GM12878 (cell line): ENCODE results near the gene POLN. TPM values are rescaled to one million over a fixed set of nuclear protein-coding genes. Genes with fewer than 3 reads are reported as not detected.

Source experiments
- ATAC-seq: fragments of 200-7000 bp; cut with Tn5 transposase; 3 replicates; pipeline ENCODE4 v1.9.1; 2020; ENCODE audit warnings: mild to moderate bottlenecking, moderate library complexity
- BruUV-seq: library from RNA; stranded (reverse); fragments of 400-500 nt; replicated peaks from 2 replicates; lab custom pipeline; 2021; lab: Mats Ljungman, UMichigan
- CTCF ChIA-PET: fragments of 300-600 bp; sonication (Branson Sonifier 250); formaldehyde crosslinking; extraction: SDS; loops from one replicate; lab custom pipeline; 2021; ENCODE audit warnings: inconsistent platforms; lab: Yijun Ruan, JAX
- POLR2A ChIA-PET: fragments of 350-600 bp; formaldehyde crosslinking; extraction: SDS; loops from one replicate; lab custom pipeline; 2021; ENCODE audit warnings: inconsistent platforms; lab: Charles Lee
- RAD21 ChIA-PET: fragments of 300-600 bp; sonication (Branson Sonifier 250); formaldehyde crosslinking; loops from one replicate; lab custom pipeline; 2023; ENCODE audit warnings: antibody characterized with exemption; ENCODE audit not compliant: unreplicated experiment; lab: Charles Lee
- SMC1A ChIA-PET: fragments of 300-600 bp; sonication (Branson Sonifier 250); formaldehyde crosslinking; loops from one replicate; lab custom pipeline; 2023; ENCODE audit not compliant: unreplicated experiment, uncharacterized antibody; lab: Charles Lee
- DNase-seq: peaks from one replicate; pipeline ENCODE4 v3.0.0-alpha.2; 2011; ENCODE audit warnings: low read depth, low spot score
- FAIRE-seq: peaks from 3 replicates; lab custom pipeline; 2011; peaks lifted over from hg19 to GRCh38; lab: Jason Lieb, UNC
- H2AFZ ChIP-seq: 2 replicates; pipeline ENCODE4 v1.6.0; 2011; ENCODE audit warnings: low read depth, low read length, control low read depth; ENCODE audit not compliant: control insufficient read depth
- H3K27ac ChIP-seq: 2 replicates; pipeline ENCODE4 v1.5.1; 2011; ENCODE audit warnings: control low read depth; ENCODE audit not compliant: control insufficient read depth, insufficient read depth
- H3K27me3 ChIP-seq, 2 experiments: replicated peaks in 1 of 2; 2 replicates each; pipeline versions ENCODE4 v1.6.0 to v1.6.1; 2011; ENCODE audit warnings: low read length in 1 of 2; ENCODE audit not compliant: control insufficient read depth in 2 of 2, insufficient read depth in 2 of 2
- H3K36me3 ChIP-seq, 2 experiments: 2 replicates each; pipeline ENCODE4 v1.5.1; 2011; ENCODE audit warnings: low read length in 1 of 2; ENCODE audit not compliant: control insufficient read depth in 2 of 2, insufficient read depth in 2 of 2
- H3K4me1 ChIP-seq: 2 replicates; pipeline ENCODE4 v1.6.1; 2011; ENCODE audit warnings: mild to moderate bottlenecking, low read length, moderate library complexity, mixed read lengths; ENCODE audit not compliant: control insufficient read depth, insufficient read depth
- H3K4me2 ChIP-seq: 2 replicates; pipeline ENCODE4 v1.6.0; 2011; ENCODE audit warnings: control low read depth; ENCODE audit not compliant: control insufficient read depth, insufficient read depth
- H3K4me3 ChIP-seq: fragments of 200-600 bp; sonication (generic); 2 replicates; pipeline ENCODE4 v1.5.1; 2016
- H3K79me2 ChIP-seq: 2 replicates; pipeline ENCODE4 v1.6.0; 2011; ENCODE audit warnings: low read length; ENCODE audit not compliant: control insufficient read depth, insufficient read depth
- H3K9ac ChIP-seq: 2 replicates; pipeline ENCODE4 v1.8.0; 2011; ENCODE audit warnings: low read length, control low read depth, mixed read lengths; ENCODE audit not compliant: control insufficient read depth, insufficient read depth
- H3K9me3 ChIP-seq: replicated peaks from 3 replicates; pipeline ENCODE4 v1.5.1; 2011; ENCODE audit warnings: mild to moderate bottlenecking, low read length; ENCODE audit not compliant: control insufficient read depth, insufficient read depth
- H4K20me1 ChIP-seq: 2 replicates; pipeline ENCODE4 v1.6.0; 2011; ENCODE audit not compliant: control insufficient read depth, insufficient read depth
- ATF7 ChIP-seq: fragments of 450-650 bp; IDR thresholded peaks from 2 replicates; pipeline ENCODE4 v1.6.1; 2016; ENCODE audit warnings: low read depth, mild to moderate bottlenecking
- BCL11A ChIP-seq: IDR thresholded peaks from 2 replicates; pipeline ENCODE4 v1.6.1; 2011; ENCODE audit warnings: low read depth, low read length
- DPF2 ChIP-seq: fragments of 450-650 bp; IDR thresholded peaks from 2 replicates; pipeline ENCODE4 v1.6.1; 2017; ENCODE audit warnings: mild to moderate bottlenecking
- ESRRA ChIP-seq: IDR thresholded peaks from 2 replicates; pipeline ENCODE4 v1.6.1; 2012; ENCODE audit warnings: mild to moderate bottlenecking, low read length, improper control_type of control experiment
- IKZF2 ChIP-seq, 2 experiments: fragments of 450-650 bp; IDR thresholded peaks; 2 replicates each; pipeline ENCODE4 v1.6.1; 2017; ENCODE audit warnings: mild to moderate bottlenecking in 2 of 2, moderate library complexity in 2 of 2
- IRF4 ChIP-seq: IDR thresholded peaks from 2 replicates; pipeline ENCODE4 v1.6.1; 2011; ENCODE audit warnings: low read depth, low read length
- JUNB ChIP-seq: IDR thresholded peaks from 2 replicates; pipeline ENCODE4 v1.6.1; 2016; ENCODE audit warnings: antibody characterized with exemption, mild to moderate bottlenecking
- MTA2 ChIP-seq: fragments of 450-650 bp; IDR thresholded peaks from 2 replicates; pipeline ENCODE4 v1.6.1; 2016; ENCODE audit warnings: low read depth, mild to moderate bottlenecking, moderate library complexity
- MYC ChIP-seq: IDR thresholded peaks from 2 replicates; pipeline ENCODE4 v1.6.1; 2011; ENCODE audit warnings: mild to moderate bottlenecking, low read length, moderate library complexity, inconsistent platforms; ENCODE audit not compliant: insufficient read depth, insufficient replicate concordance, insufficient read length, severe bottlenecking
- NBN ChIP-seq: fragments of 450-650 bp; IDR thresholded peaks from 2 replicates; pipeline ENCODE4 v1.6.1; 2016
- PKNOX1 ChIP-seq: fragments of 450-650 bp; IDR thresholded peaks from 2 replicates; pipeline ENCODE4 v1.6.1; 2016; ENCODE audit warnings: mild to moderate bottlenecking
- RELB ChIP-seq: fragments of 450-650 bp; IDR thresholded peaks from 2 replicates; pipeline ENCODE4 v1.6.1; 2017; ENCODE audit warnings: low read depth, mild to moderate bottlenecking, moderate library complexity
- RUNX3 ChIP-seq: IDR thresholded peaks from 2 replicates; pipeline ENCODE4 v1.6.1; 2012; ENCODE audit warnings: low read length, inconsistent platforms
- SKIL ChIP-seq: fragments of 450-650 bp; IDR thresholded peaks from 2 replicates; pipeline ENCODE4 v1.6.1; 2017; ENCODE audit warnings: mild to moderate bottlenecking, low read depth, inconsistent platforms; ENCODE audit not compliant: poor library complexity, severe bottlenecking
- SMAD1 ChIP-seq: fragments of 450-650 bp; IDR thresholded peaks from 2 replicates; pipeline ENCODE4 v1.6.1; 2018; ENCODE audit warnings: mild to moderate bottlenecking, low read depth; ENCODE audit not compliant: partially characterized antibody
- SPI1 ChIP-seq: IDR thresholded peaks from 2 replicates; pipeline ENCODE4 v1.6.1; 2011; ENCODE audit warnings: low read depth, mild to moderate bottlenecking, low read length, moderate library complexity, borderline replicate concordance; ENCODE audit not compliant: insufficient read depth
- ZBTB33 ChIP-seq: fragments of 450-650 bp; IDR thresholded peaks from 2 replicates; pipeline ENCODE4 v1.6.1; 2017; ENCODE audit warnings: mild to moderate bottlenecking
- WGBS: methylation state at CpG from one replicate; pipeline ENCODE4 v1.1.6; 2016; ENCODE audit warnings: low lambda C conversion rate; ENCODE audit not compliant: insufficient replicate concordance, insufficient coverage; ENCODE audit errors: missing lambda C conversion rate; 5-methylcytosine and 5-hydroxymethylcytosine counted together
- in situ Hi-C: fragments of 300-500 bp; cut with MboI; formaldehyde crosslinking; loops from 9 replicates; pipeline ENCODE4 v1.14.3; 2018; ENCODE audit warnings: mixed read lengths
- intact Hi-C: fragments of 100-400 bp; cut with micrococcal nuclease; formaldehyde crosslinking; loops from one replicate; pipeline ENCODE4 v1.14.2; 2022; ENCODE audit not compliant: unreplicated experiment
- polyA plus RNA-seq, 11 experiments: library from polyadenylated mRNA; depleted of rRNA in 4 of 11; unstranded in 6 of 11; stranded (reverse) in 5 of 11; fragments of >200 nt; fragmentation: Nextera tagmentation in 4 of 11; fragmentation: Illumina TruSeq in 1 of 11; extraction: Ambion mirVana in 4 of 11; extraction: Trizol in 1 of 11; gene quantifications; 1 replicate in 1 of 11; 2 replicates in 10 of 11; pipeline versions ENCODE4 v1.2.1 to v1.2.3, GENCODE V29; 2011 to 2016; ENCODE audit warnings: inconsistent platforms in 2 of 11, missing spikeins in 2 of 11, low read depth in 1 of 11
- total RNA-seq, 4 experiments: library from RNA; depleted of rRNA in 3 of 4; stranded (reverse); fragments of >200 nt in 3 of 4; fragmentation: Illumina TruSeq in 1 of 4; extraction: Trizol in 1 of 4; gene quantifications; 2 replicates each; pipeline versions ENCODE4 v1.2.1 to v1.2.3, GENCODE V29; 2013 to 2021

POLN gene
- total and polyA plus RNA-seq, 10 of the 15 experiments (the other 5 are each of a cell fraction or from before 2014, with no cell fraction given): 0.09 to 2.0 (median 0.95) TPM; not detected in 1

- DNase-seq (peak; percentile 7), ATAC-seq (peak; percentile 71), FAIRE-seq (peak; percentile 80)
- no peak overlapping the region for H3K4me3 ChIP-seq
- peak; percentile 39; the same call in 1 of the 2 replicates for TF ChIP-seq IRF4
- TF ChIP-seq SPI1: peak; percentile 84
- peak; percentile 19; the same call in 1 of the 2 replicates for TF ChIP-seq NBN
- TF ChIP-seq SMAD1: no peak
- TF ChIP-seq ATF7: peak; percentile 40; the same call in 1 of the 2 replicates
- TF ChIP-seq MYC: no peak
- no peak for TF ChIP-seq ZBTB33
- peak; percentile 70 for TF ChIP-seq MTA2
- peak; percentile 47; the same call in 1 of the 2 replicates for TF ChIP-seq DPF2
- TF ChIP-seq ESRRA: no peak
- peak; percentile 13 for TF ChIP-seq SKIL
- TF ChIP-seq RELB: 0 out of 2 replicates have a peak, but pooled peaks have one; percentile 22
- TF ChIP-seq IKZF2 (IDR thresholded peaks at IDR 0.05): peak in 1 of 2 experiments; percentile 58; a peak in 1 of 4 replicates
- peak; percentile 73 for TF ChIP-seq RUNX3
- TF ChIP-seq BCL11A: peak; percentile 34; the same call in 1 of the 2 replicates
- 0 out of 2 replicates have a peak, but pooled peaks have one; percentile 19 for TF ChIP-seq PKNOX1
- TF ChIP-seq JUNB: peak; percentile 47
- intact Hi-C loops: no loop called here
- in situ Hi-C loops: no loop called here
- no peaks in the 10 kb centered on the region for H3K36me3 ChIP-seq
- peaks cover 22% of the 10 kb centered on the region for H3K9me3 ChIP-seq
- H3K79me2 ChIP-seq: no peaks in the 10 kb centered on the region
- no TSS peak for BruUV-seq
- POLR2A ChIA-PET: no interaction called here
- H4K20me1 ChIP-seq: no peaks in the 10 kb centered on the region
- 37% methylated on average over 2 of the region's 2 CpGs for WGBS
- H3K27ac ChIP-seq: no peak overlapping the region
- SMC1A ChIA-PET: no interaction called here
- peaks cover 8% of the 10 kb centered on the region for H3K4me1 ChIP-seq
- H3K4me2 ChIP-seq: no peak overlapping the region
- no peaks in the 10 kb centered on the region; a peak in 1 of 4 replicates for H3K27me3 ChIP-seq
- CTCF ChIA-PET: no interaction called here
- no peak overlapping the region for H3K9ac ChIP-seq
- RAD21 ChIA-PET: no interaction called here
- no peak overlapping the region for H2AFZ ChIP-seq
Observed at GRCh38 chr4:2103843-2104547, 137.9 kb downstream of the POLN start.
